ENCODE measurements around the gene DENND1A.
"Not testable (repeated sequence)": the region's sequence is repeated elsewhere in the genome, so short reads cannot be mapped to it uniquely, and the experiment has no call there.

Gene DENND1A

GRCh38 chr9:123911024-123911423 is 18.9 kb downstream of the DENND1A start:
- in situ Hi-C loops (cut with MboI; ENCODE audit: low sequenced_read_pairs, unreplicated experiment), result no loop called here

GRCh38 chr9:123909192-123909591 is 20.7 kb downstream of the DENND1A start:
- in situ Hi-C loops (cut with MboI; ENCODE audit: low sequenced_read_pairs, unreplicated experiment); DNase-seq (ENCODE audit: low spot score): not testable (repeated sequence)

More at GRCh38 chr9:123911024-123911423, 18.9 kb downstream of the DENND1A start:
- DNase-seq (ENCODE audit: low spot score), result no peak
- TF ChIP-seq CTCF (IDR thresholded peaks at IDR 0.05; ENCODE audit: borderline replicate concordance, control extremely low read depth, extremely low read depth, insufficient read depth, missing control alignments), result no peak

GRCh38 chr9:123903550-123903949 is 26.4 kb downstream of the DENND1A start:
- DNase-seq (ENCODE audit: low spot score); in situ Hi-C loops (cut with MboI; ENCODE audit: low sequenced_read_pairs, unreplicated experiment): not testable (repeated sequence)

- DNase-seq (ENCODE audit: low spot score), result no peak
- TF ChIP-seq CTCF (IDR thresholded peaks at IDR 0.05; ENCODE audit: borderline replicate concordance, control extremely low read depth, extremely low read depth, insufficient read depth, missing control alignments), result no peak
- in situ Hi-C loops (cut with MboI; ENCODE audit: low sequenced_read_pairs, unreplicated experiment), result no loop called here
These were observed 35.1 kb downstream of the DENND1A start for GRCh38 chr9:123894822-123895221.

- no peak for TF ChIP-seq CTCF (IDR thresholded peaks at IDR 0.05; ENCODE audit: borderline replicate concordance, control extremely low read depth, extremely low read depth, insufficient read depth, missing control alignments)
- DNase-seq (ENCODE audit: low spot score), result no peak
- in situ Hi-C loops (cut with MboI; ENCODE audit: low sequenced_read_pairs, unreplicated experiment), result no loop called here
These were observed 36.0 kb downstream of the DENND1A start for GRCh38 chr9:123893831-123894460.

- in situ Hi-C loops (cut with MboI; ENCODE audit: low sequenced_read_pairs, unreplicated experiment), result no loop called here
- TF ChIP-seq CTCF (IDR thresholded peaks at IDR 0.05; ENCODE audit: borderline replicate concordance, control extremely low read depth, extremely low read depth, insufficient read depth, missing control alignments), result no peak
- no peak for DNase-seq (ENCODE audit: low spot score)
These were observed 36.8 kb downstream of the DENND1A start for GRCh38 chr9:123893115-123893514.

GRCh38 chr9:123887837-123888236 is 42.1 kb downstream of the DENND1A start:
- TF ChIP-seq CTCF (IDR thresholded peaks at IDR 0.05; ENCODE audit: borderline replicate concordance, control extremely low read depth, extremely low read depth, insufficient read depth, missing control alignments), result no peak
- in situ Hi-C loops (cut with MboI; ENCODE audit: low sequenced_read_pairs, unreplicated experiment), result no loop called here
- no peak for DNase-seq (ENCODE audit: low spot score)

- DNase-seq (ENCODE audit: low spot score); in situ Hi-C loops (cut with MboI; ENCODE audit: low sequenced_read_pairs, unreplicated experiment): not testable (repeated sequence)
These were observed 44.1 kb downstream of the DENND1A start for GRCh38 chr9:123885834-123886233.
